K562 (cell line): ENCODE data around the gene MIEF2. TPM values are rescaled to one million over a fixed set of nuclear protein-coding genes. Genes with fewer than 3 reads are reported as not detected.

ENCODE experiments used
- CBFA2T3 ChIP-seq: fragments of 450-650 bp; IDR thresholded peaks from 2 replicates; pipeline ENCODE4 v1.6.1; 2017
- CBX1 ChIP-seq: sonication (generic); IDR thresholded peaks from 2 replicates; pipeline ENCODE4 v1.6.1; 2016; ENCODE audit warnings: antibody characterized with exemption, low read depth, mild to moderate bottlenecking
- CREB1 ChIP-seq, 2 experiments: sonication (generic) in 1 of 2; formaldehyde crosslinking in 1 of 2; IDR thresholded peaks; 2 replicates each; pipeline versions ENCODE4 v1.6.1 to v1.8.0; 2012 to 2022; ENCODE audit warnings: inconsistent platforms in 1 of 2, mild to moderate bottlenecking in 1 of 2, missing genetic modification reagents in 1 of 2, moderate library complexity in 1 of 2
- CREBBP ChIP-seq: IDR thresholded peaks from one replicate; pipeline ENCODE4 v1.6.1; 2012; ENCODE audit warnings: low read depth, mild to moderate bottlenecking, control low read depth, inconsistent platforms, low read length
- FOS ChIP-seq: IDR thresholded peaks from 3 replicates; pipeline ENCODE4 v1.6.1; 2011; ENCODE audit not compliant: insufficient read length; ENCODE audit errors: extremely low read depth
- GTF2A2 ChIP-seq: IDR thresholded peaks from 2 replicates; pipeline ENCODE4 v1.6.1; 2016; ENCODE audit warnings: mild to moderate bottlenecking, missing genetic modification characterization, missing compliant biosample characterization
- HNRNPUL1 ChIP-seq: fragments of 200-400 bp; formaldehyde crosslinking; IDR thresholded peaks from 2 replicates; pipeline ENCODE4 v1.6.1; 2017; ENCODE audit warnings: low read length
- HOXB6 ChIP-seq: fragments of 250-450 bp; sonication (Bioruptor Pico); IDR thresholded peaks from 2 replicates; pipeline ENCODE4 v1.5.1; 2022; ENCODE audit warnings: mild to moderate bottlenecking, borderline replicate concordance
- LEF1 ChIP-seq: fragments of 450-650 bp; IDR thresholded peaks from 2 replicates; pipeline ENCODE4 v1.6.1; 2016; ENCODE audit warnings: mild to moderate bottlenecking
- NFATC3 ChIP-seq: fragments of 450-650 bp; IDR thresholded peaks from 2 replicates; pipeline ENCODE4 v1.6.1; 2017; ENCODE audit warnings: mild to moderate bottlenecking
- NR3C1 ChIP-seq: sonication (generic); formaldehyde crosslinking; IDR thresholded peaks from 2 replicates; pipeline ENCODE4 v1.8.1; 2022; ENCODE audit warnings: missing genetic modification reagents
- RAD51 ChIP-seq: fragments of 450-650 bp; IDR thresholded peaks from 2 replicates; pipeline ENCODE4 v1.7.1; 2016; ENCODE audit warnings: low read depth, mild to moderate bottlenecking, borderline replicate concordance
- RFX5 ChIP-seq: IDR thresholded peaks from 2 replicates; pipeline ENCODE4 v1.6.1; 2011; ENCODE audit warnings: low read depth, mild to moderate bottlenecking, improper control_type of control experiment, low read length
- TFAM ChIP-seq: fragments of 250-450 bp; sonication (Bioruptor Pico); conservative IDR thresholded peaks from 2 replicates; pipeline ENCODE4 v1.5.0; 2021; ENCODE audit warnings: mild to moderate bottlenecking, moderate library complexity
- ZEB2 ChIP-seq: fragments of 450-650 bp; IDR thresholded peaks from 2 replicates; pipeline ENCODE4 v1.6.1; 2016
- ZKSCAN1 ChIP-seq: fragments of 150-350 bp; IDR thresholded peaks from 2 replicates; pipeline ENCODE4 v1.6.1; 2016; ENCODE audit warnings: low read depth, low read length
- ZNF184 ChIP-seq: sonication (generic); formaldehyde crosslinking; IDR thresholded peaks from 2 replicates; pipeline ENCODE4 v1.5.0; 2020; ENCODE audit warnings: missing genetic modification reagents
- ZNF212 ChIP-seq: fragments of 450-650 bp; formaldehyde crosslinking; IDR thresholded peaks from 2 replicates; pipeline ENCODE4 v1.4.0; 2020; ENCODE audit warnings: mild to moderate bottlenecking
- ZNF217 ChIP-seq: sonication (generic); formaldehyde crosslinking; IDR thresholded peaks from 2 replicates; pipeline ENCODE4 v1.8.0; 2022; ENCODE audit warnings: mild to moderate bottlenecking, missing genetic modification reagents
- ZNF3 ChIP-seq: fragments of 250-450 bp; sonication (Bioruptor Pico); IDR thresholded peaks from 2 replicates; pipeline ENCODE4 v1.5.0; 2021; ENCODE audit warnings: mild to moderate bottlenecking, moderate library complexity
- ZNF75A ChIP-seq: fragments of 450-650 bp; formaldehyde crosslinking; IDR thresholded peaks from 2 replicates; pipeline ENCODE4 v1.4.0; 2020; ENCODE audit warnings: mild to moderate bottlenecking
- ZSCAN32 ChIP-seq: fragments of 450-650 bp; formaldehyde crosslinking; IDR thresholded peaks from 2 replicates; pipeline ENCODE4 v1.4.0; 2020; ENCODE audit warnings: mild to moderate bottlenecking, moderate library complexity
- ZZZ3 ChIP-seq: fragments of 450-650 bp; IDR thresholded peaks from 2 replicates; pipeline ENCODE4 v1.6.1; 2016; ENCODE audit warnings: antibody characterized with exemption, mild to moderate bottlenecking, moderate library complexity
- polyA plus RNA-seq, 8 experiments: library from polyadenylated mRNA; depleted of rRNA in 4 of 8; stranded (reverse) in 5 of 8; unstranded in 3 of 8; fragments of >200 nt; fragmentation: Nextera tagmentation in 2 of 8; fragmentation: Illumina TruSeq in 1 of 8; extraction: Ambion mirVana in 2 of 8; extraction: Trizol in 1 of 8; gene quantifications; 2 replicates each; pipeline versions ENCODE4 v1.2.1 to v1.2.3, GENCODE V29; 2011 to 2014; ENCODE audit warnings: inconsistent platforms in 1 of 8, missing spikeins in 1 of 8
- total RNA-seq, 7 experiments: library from RNA; depleted of rRNA in 6 of 7; stranded (reverse); fragments of >200 nt in 6 of 7; fragmentation: Illumina TruSeq in 2 of 7; extraction: Trizol in 2 of 7; gene quantifications; 2 replicates each; pipeline versions ENCODE4 v1.2.1 to v1.2.3, GENCODE V29; 2011 to 2021; ENCODE audit warnings: low replicate concordance in 1 of 7
- TF ChIP-seq, protein P1 (sequence below): fragments of 250-450 bp; sonication (Bioruptor Pico); IDR thresholded peaks from 2 replicates; pipeline ENCODE4 v1.8.0; 2022; ENCODE audit warnings: inconsistent platforms, mild to moderate bottlenecking, moderate library complexity, borderline replicate concordance
- TF ChIP-seq, protein P2 (sequence below): fragments of 250-450 bp; sonication (Bioruptor Pico); IDR thresholded peaks from 2 replicates; pipeline ENCODE4 v1.6.1; 2021; ENCODE audit warnings: mild to moderate bottlenecking
- TF ChIP-seq, protein P3 (sequence below): fragments of 450-650 bp; formaldehyde crosslinking; IDR thresholded peaks from 2 replicates; pipeline ENCODE4 v1.4.0; 2020; ENCODE audit warnings: mild to moderate bottlenecking, moderate library complexity
- TF ChIP-seq, protein P4 (sequence below): fragments of 450-650 bp; conservative IDR thresholded peaks from 2 replicates; pipeline ENCODE4 v1.6.1; 2016; ENCODE audit warnings: missing genetic modification characterization, low read depth, mild to moderate bottlenecking, missing compliant biosample characterization, moderate library complexity
- TF ChIP-seq, protein P5 (sequence below): sonication (generic); formaldehyde crosslinking; IDR thresholded peaks from 2 replicates; pipeline ENCODE4 v1.8.0; 2022; ENCODE audit warnings: missing genetic modification reagents, mild to moderate bottlenecking, borderline replicate concordance

Gene MIEF2
- total and polyA plus RNA-seq, 9 of the 15 experiments (the other 6 are each of a cell fraction or from before 2014, with no cell fraction given): 0.10 to 8.2 (median 2.4) TPM

DNA sequence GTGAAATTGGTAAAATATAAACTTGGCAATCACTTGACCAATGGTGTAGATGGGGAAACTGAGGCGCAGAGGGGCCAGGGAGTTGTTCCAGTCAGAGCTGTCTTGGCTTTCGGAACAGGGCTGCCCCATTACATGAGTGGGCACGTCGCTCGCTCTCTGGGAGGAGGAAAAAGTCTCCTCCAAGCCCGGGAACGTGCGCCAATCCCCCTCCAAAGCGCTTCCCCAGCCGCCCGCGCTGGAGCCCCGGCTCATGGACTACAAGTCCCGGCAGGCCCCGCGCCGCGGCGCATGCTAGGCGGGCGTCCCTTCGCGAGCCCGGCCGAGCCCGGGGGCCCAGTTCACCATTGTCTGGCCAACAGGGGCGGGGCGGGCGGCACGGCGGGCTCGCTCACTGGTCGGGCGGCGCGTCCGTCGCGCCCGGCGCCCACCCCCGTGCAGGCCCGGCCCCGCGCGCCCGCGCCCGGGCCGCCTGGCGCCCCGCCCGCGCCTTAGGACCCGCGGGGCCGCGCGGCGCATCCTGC, 35.3 kb upstream of the MIEF2 start, which contains the start of gene LLGL1 (continued):
- TF ChIP-seq ZSCAN32 (CRISPR knock-in tag): no peak
- no peak for TF ChIP-seq ZNF184
- TF ChIP-seq NFATC3: peak; percentile 98
- TF ChIP-seq ZKSCAN1: no peak
- no peak for TF ChIP-seq ZZZ3
- TF ChIP-seq NR3C1 (CRISPR knock-in tag): no peak
- TF ChIP-seq, protein P1, sequence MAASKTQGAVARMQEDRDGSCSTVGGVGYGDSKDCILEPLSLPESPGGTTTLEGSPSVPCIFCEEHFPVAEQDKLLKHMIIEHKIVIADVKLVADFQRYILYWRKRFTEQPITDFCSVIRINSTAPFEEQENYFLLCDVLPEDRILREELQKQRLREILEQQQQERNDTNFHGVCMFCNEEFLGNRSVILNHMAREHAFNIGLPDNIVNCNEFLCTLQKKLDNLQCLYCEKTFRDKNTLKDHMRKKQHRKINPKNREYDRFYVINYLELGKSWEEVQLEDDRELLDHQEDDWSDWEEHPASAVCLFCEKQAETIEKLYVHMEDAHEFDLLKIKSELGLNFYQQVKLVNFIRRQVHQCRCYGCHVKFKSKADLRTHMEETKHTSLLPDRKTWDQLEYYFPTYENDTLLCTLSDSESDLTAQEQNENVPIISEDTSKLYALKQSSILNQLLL (CRISPR knock-in tag): no peak
- no peak for TF ChIP-seq ZNF217 (CRISPR knock-in tag)
- TF ChIP-seq HNRNPUL1: no peak
- no peak for TF ChIP-seq LEF1
- no peak for TF ChIP-seq CBFA2T3
- TF ChIP-seq TFAM (CRISPR knock-in tag): no peak
- no peak for TF ChIP-seq RAD51
- TF ChIP-seq ZNF212 (CRISPR knock-in tag): no peak
- TF ChIP-seq, protein P2, sequence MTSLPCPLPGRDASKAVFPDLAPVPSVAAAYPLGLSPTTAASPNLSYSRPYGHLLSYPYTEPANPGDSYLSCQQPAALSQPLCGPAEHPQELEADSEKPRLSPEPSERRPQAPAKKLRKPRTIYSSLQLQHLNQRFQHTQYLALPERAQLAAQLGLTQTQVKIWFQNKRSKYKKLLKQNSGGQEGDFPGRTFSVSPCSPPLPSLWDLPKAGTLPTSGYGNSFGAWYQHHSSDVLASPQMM (CRISPR knock-in tag): no peak
- TF ChIP-seq GTF2A2 (tag): no peak
- TF ChIP-seq ZEB2: no peak
- TF ChIP-seq ZNF3 (CRISPR knock-in tag): no peak
- TF ChIP-seq, protein P3, sequence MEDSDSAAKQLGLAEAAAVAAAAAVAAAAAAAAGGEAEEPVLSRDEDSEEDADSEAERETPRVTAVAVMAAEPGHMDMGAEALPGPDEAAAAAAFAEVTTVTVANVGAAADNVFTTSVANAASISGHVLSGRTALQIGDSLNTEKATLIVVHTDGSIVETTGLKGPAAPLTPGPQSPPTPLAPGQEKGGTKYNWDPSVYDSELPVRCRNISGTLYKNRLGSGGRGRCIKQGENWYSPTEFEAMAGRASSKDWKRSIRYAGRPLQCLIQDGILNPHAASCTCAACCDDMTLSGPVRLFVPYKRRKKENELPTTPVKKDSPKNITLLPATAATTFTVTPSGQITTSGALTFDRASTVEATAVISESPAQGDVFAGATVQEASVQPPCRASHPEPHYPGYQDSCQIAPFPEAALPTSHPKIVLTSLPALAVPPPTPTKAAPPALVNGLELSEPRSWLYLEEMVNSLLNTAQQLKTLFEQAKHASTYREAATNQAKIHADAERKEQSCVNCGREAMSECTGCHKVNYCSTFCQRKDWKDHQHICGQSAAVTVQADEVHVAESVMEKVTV (CRISPR knock-in tag): no peak
- TF ChIP-seq, protein P4, sequence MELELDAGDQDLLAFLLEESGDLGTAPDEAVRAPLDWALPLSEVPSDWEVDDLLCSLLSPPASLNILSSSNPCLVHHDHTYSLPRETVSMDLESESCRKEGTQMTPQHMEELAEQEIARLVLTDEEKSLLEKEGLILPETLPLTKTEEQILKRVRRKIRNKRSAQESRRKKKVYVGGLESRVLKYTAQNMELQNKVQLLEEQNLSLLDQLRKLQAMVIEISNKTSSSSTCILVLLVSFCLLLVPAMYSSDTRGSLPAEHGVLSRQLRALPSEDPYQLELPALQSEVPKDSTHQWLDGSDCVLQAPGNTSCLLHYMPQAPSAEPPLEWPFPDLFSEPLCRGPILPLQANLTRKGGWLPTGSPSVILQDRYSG: no peak
- TF ChIP-seq ZNF75A (CRISPR knock-in tag): no peak
- TF ChIP-seq, protein P5, sequence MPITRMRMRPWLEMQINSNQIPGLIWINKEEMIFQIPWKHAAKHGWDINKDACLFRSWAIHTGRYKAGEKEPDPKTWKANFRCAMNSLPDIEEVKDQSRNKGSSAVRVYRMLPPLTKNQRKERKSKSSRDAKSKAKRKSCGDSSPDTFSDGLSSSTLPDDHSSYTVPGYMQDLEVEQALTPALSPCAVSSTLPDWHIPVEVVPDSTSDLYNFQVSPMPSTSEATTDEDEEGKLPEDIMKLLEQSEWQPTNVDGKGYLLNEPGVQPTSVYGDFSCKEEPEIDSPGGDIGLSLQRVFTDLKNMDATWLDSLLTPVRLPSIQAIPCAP (CRISPR knock-in tag): no peak
- TF ChIP-seq CBX1: no peak
- peak; percentile 68 for TF ChIP-seq FOS
- no peak for TF ChIP-seq CREBBP
- TF ChIP-seq CREB1 (IDR thresholded peaks at IDR 0.05): peak; percentile 66; the same call in 1 of the 2 replicates
- TF ChIP-seq CREB1 (CRISPR knock-in tag; IDR thresholded peaks at IDR 0.05): peak; percentile 24; the same call in 1 of the 2 replicates
- TF ChIP-seq RFX5: no peak
- no peak for TF ChIP-seq HOXB6 (CRISPR knock-in tag)
